DOHH2 (cell line): ENCODE data around the gene LRRC40.

Source experiments
- CTCF ChIP-seq: fragments of 200-600 bp; sonication (generic); IDR thresholded peaks from one replicate; pipeline ENCODE4 v1.5.1; 2014; ENCODE audit warnings: antibody characterized with exemption, mild to moderate bottlenecking, low read depth, low read length; ENCODE audit not compliant: poor library complexity, severe bottlenecking
- EZH2phosphoT487 ChIP-seq: fragments of 200-600 bp; sonication (generic); IDR thresholded peaks from 2 replicates; pipeline ENCODE4 v1.6.1; 2017; ENCODE audit warnings: borderline replicate concordance, mild to moderate bottlenecking, antibody characterized with exemption, low read length, moderate library complexity, mixed read lengths

GRCh38 chr1:70146488-70146887 is 58.9 kb downstream of the LRRC40 start:
- TF ChIP-seq CTCF = no peak
- no peak for TF ChIP-seq EZH2phosphoT487
